ENCODE data around the gene RELN. TPM values are rescaled to one million over a fixed set of nuclear protein-coding genes. Genes with fewer than 3 reads are reported as not detected.
"Not testable (repeated sequence)": the region's sequence is repeated elsewhere in the genome, so short reads cannot be mapped to it uniquely, and the experiment has no call there.

RELN gene
- total RNA-seq, 1 donor from 2014 or later, result 1.5 TPM

- no peak for DNase-seq (ENCODE audit: low spot score)
Observed at GRCh38 chr7:103944230-103944900, 45.1 kb downstream of the RELN start.

- no peak for DNase-seq (ENCODE audit: low spot score)
Observed at GRCh38 chr7:103941976-103942375, 47.5 kb downstream of the RELN start.

GRCh38 chr7:103940382-103941268, 48.8 kb downstream of the RELN start:
- no peak for DNase-seq (ENCODE audit: low spot score)

- no peak for DNase-seq (ENCODE audit: low spot score)
Observed at GRCh38 chr7:103937680-103938079, 51.8 kb downstream of the RELN start.

- DNase-seq (ENCODE audit: low spot score), result no peak
Observed at GRCh38 chr7:103936558-103936957, 52.9 kb downstream of the RELN start.

GRCh38 chr7:103934508-103934907, 55.0 kb downstream of the RELN start:
- no peak for DNase-seq (ENCODE audit: low spot score)

- DNase-seq (ENCODE audit: low spot score), result no peak
Observed at GRCh38 chr7:103932389-103932788, 57.1 kb downstream of the RELN start.

GRCh38 chr7:103929901-103930311, 59.6 kb downstream of the RELN start:
- DNase-seq (ENCODE audit: low spot score), result no peak

GRCh38 chr7:103928581-103928980, 60.9 kb downstream of the RELN start:
- no peak for DNase-seq (ENCODE audit: low spot score)

- no peak for DNase-seq (ENCODE audit: low spot score)
Observed at GRCh38 chr7:103924184-103924583, 65.3 kb downstream of the RELN start.

- DNase-seq (ENCODE audit: low spot score), result no peak
Observed at GRCh38 chr7:103922407-103922806, 67.1 kb downstream of the RELN start.

GRCh38 chr7:103921692-103922091, 67.8 kb downstream of the RELN start:
- no peak for DNase-seq (ENCODE audit: low spot score)

- no peak for DNase-seq (ENCODE audit: low spot score)
Observed at GRCh38 chr7:103919272-103919868, 70.1 kb downstream of the RELN start.

GRCh38 chr7:103918631-103919271, 70.7 kb downstream of the RELN start:
- DNase-seq (ENCODE audit: low spot score), result no peak

GRCh38 chr7:103915680-103916357, 73.6 kb downstream of the RELN start:
- DNase-seq (ENCODE audit: low spot score), result no peak

GRCh38 chr7:103914147-103914899, 75.1 kb downstream of the RELN start:
- no peak for DNase-seq (ENCODE audit: low spot score)

- DNase-seq (ENCODE audit: low spot score), result no peak
Observed at GRCh38 chr7:103912891-103913605, 76.4 kb downstream of the RELN start.

- not testable (repeated sequence) for DNase-seq (ENCODE audit: low spot score)
Observed at GRCh38 chr7:103911015-103911414, 78.4 kb downstream of the RELN start.

GRCh38 chr7:103905997-103906396, 83.5 kb downstream of the RELN start:
- no peak for DNase-seq (ENCODE audit: low spot score)

GRCh38 chr7:103902917-103903316, 86.5 kb downstream of the RELN start:
- DNase-seq (ENCODE audit: low spot score), result no peak

Measured in ureter (tissue), 1 donor.